Upper lobe of left lung (tissue), 6 donors: ENCODE data around the gene OTUD5. TPM values are rescaled to one million over a fixed set of nuclear protein-coding genes. Genes with fewer than 3 reads are reported as not detected.
A peak's percentile ranks its signal among the peaks of the same experiment; 100 is the strongest.

Source experiments
- ATAC-seq, 2 donors: fragments of 200-7000 bp; cut with Tn5 transposase; one replicate each; pipeline ENCODE4 v1.9.1; 2022; ENCODE audit warnings: mild to moderate bottlenecking in 2 of 2, moderate library complexity in 2 of 2; ENCODE audit not compliant: low FRiP score in 2 of 2
- DNase-seq, 2 donors: peaks; one replicate each; pipeline ENCODE4 v3.0.0-alpha.2; 2019 to 2020
- H3K27ac ChIP-seq, 4 donors: fragments of 200-600 bp; sonication (generic); one replicate each; pipeline ENCODE4 v1.5.1; 2016 to 2019
- H3K27me3 ChIP-seq, 4 donors: fragments of 200-600 bp; sonication (generic); one replicate each; pipeline ENCODE4 v1.5.1; 2017 to 2019
- H3K36me3 ChIP-seq, 4 donors: fragments of 200-600 bp; sonication (generic); one replicate each; pipeline ENCODE4 v1.5.1; 2016 to 2019
- H3K4me1 ChIP-seq, 4 donors: fragments of 200-600 bp; sonication (generic); one replicate each; pipeline ENCODE4 v1.5.1; 2018 to 2019
- H3K4me3 ChIP-seq, 4 donors: fragments of 200-600 bp; sonication (generic); one replicate each; pipeline ENCODE4 v1.5.1; 2017 to 2019; ENCODE audit warnings: mild to moderate bottlenecking in 2 of 4, moderate library complexity in 1 of 4
- H3K9me3 ChIP-seq, 4 donors: fragments of 200-600 bp; sonication (generic); one replicate each; pipeline ENCODE4 v1.5.1; 2018 to 2019
- CTCF ChIP-seq, 6 experiments: fragments of 450-650 bp in 4 of 6; fragments of 200-600 bp in 2 of 6; sonication (generic) in 2 of 6; IDR thresholded peaks; one replicate each; pipeline ENCODE4 v1.5.1; 2016 to 2019; ENCODE audit warnings: antibody characterized with exemption in 6 of 6
- EP300 ChIP-seq, 4 donors: sonication (generic); formaldehyde crosslinking; IDR thresholded peaks; one replicate each; pipeline ENCODE4 v1.5.1; 2017; ENCODE audit warnings: antibody characterized with exemption in 4 of 4, control low read depth in 2 of 4
- POLR2A ChIP-seq, 4 donors: fragments of 450-650 bp; IDR thresholded peaks; one replicate each; pipeline ENCODE4 v1.5.1; 2016 to 2017; ENCODE audit warnings: antibody characterized with exemption in 4 of 4, mild to moderate bottlenecking in 2 of 4
- POLR2AphosphoS5 ChIP-seq, 2 donors: sonication (generic); formaldehyde crosslinking; IDR thresholded peaks; one replicate each; pipeline ENCODE4 v1.5.1; 2017; ENCODE audit warnings: antibody characterized with exemption in 2 of 2
- WGBS, 2 donors: methylation state at CpG; one replicate each; pipeline ENCODE4 v1.1.5; 2017 to 2018; 5-methylcytosine and 5-hydroxymethylcytosine counted together
- total RNA-seq, 6 donors: library from RNA; depleted of rRNA in 4 of 6; stranded (reverse); fragments of >200 nt in 4 of 6; gene quantifications; one replicate each; pipeline versions ENCODE4 v1.1.0 to v1.2.1, GENCODE V29; 2016 to 2021
- donor health status: DM: no; HTN: no; CAD: no; lungs with moderate emphysema.
- donor health status: DM: no; HTN: yes; CAD: no; lungs with severe emphysema.

OTUD5 gene
- total RNA-seq, 6 donors from 2014 or later = 40.1 to 101 (median 49.6) TPM

GRCh38 chrX:48914593-48915493 is 42.6 kb downstream of the OTUD5 start:
- Histone ChIP-seq H3K27ac (no peak overlapping the region), H3K27me3 (peaks cover 0 to 6% (median 0%) of the 10 kb centered on the region in 4 donors), H3K36me3 (peaks cover 0 to 21% (median 5%) of the 10 kb centered on the region in 4 donors), H3K4me3 (no peak overlapping the region), H3K4me1 (peaks cover 5 to 36% (median 9%) of the 10 kb centered on the region in 4 donors), H3K9me3 (peaks cover 0 to 5% (median 0%) of the 10 kb centered on the region in 4 donors)
- 94 to 100% methylated on average over 1 to 13 of the region's 13 CpGs for WGBS, 2 donors
- TF ChIP-seq POLR2A (IDR thresholded peaks at IDR 0.05) (no peak), EP300 (IDR thresholded peaks at IDR 0.05) (no peak), CTCF (IDR thresholded peaks at IDR 0.05) (no peak), POLR2AphosphoS5 (IDR thresholded peaks at IDR 0.05) (no peak)
- DNase-seq (no peak), ATAC-seq (no peak)

- TF ChIP-seq POLR2AphosphoS5 (IDR thresholded peaks at IDR 0.05) (no peak), POLR2A (IDR thresholded peaks at IDR 0.05) (no peak), EP300 (IDR thresholded peaks at IDR 0.05) (no peak), CTCF (IDR thresholded peaks at IDR 0.05) (no peak)
- Histone ChIP-seq H3K27ac (no peak overlapping the region), H3K9me3 (peaks cover 0 to 5% (median 0%) of the 10 kb centered on the region in 4 donors), H3K4me1 (peaks cover 5 to 31% (median 9%) of the 10 kb centered on the region in 4 donors), H3K4me3 (no peak overlapping the region), H3K27me3 (peaks cover 0 to 4% (median 0%) of the 10 kb centered on the region in 4 donors), H3K36me3 (peaks cover 0 to 21% (median 5%) of the 10 kb centered on the region in 4 donors)
- 88 to 90% methylated on average over 4 to 5 of the region's 5 CpGs for WGBS, 2 donors
- no peak for ATAC-seq
- DNase-seq = no peak
Measured at GRCh38 chrX:48913605-48914366, 43.6 kb downstream of the OTUD5 start.

GRCh38 chrX:48911412-48912182 is 45.8 kb downstream of the OTUD5 start, which contains the start of gene SLC35A2:
Gene SLC35A2, minus strand, starts transcription at chrX:48911646. Its CDS starts 10 bp downstream, at chrX:48911636.
- Histone ChIP-seq H3K4me3 (peak within 1 kb of the TSS; percentile 52 to 85 (median 62)), H3K4me1 (peaks cover under 1 to 20% (median 5%) of the 10 kb centered on the region in 4 donors), H3K27me3 (no peaks in the 10 kb centered on the region), H3K36me3 (peaks cover 0 to 26% (median 5%) of the 10 kb centered on the region in 4 donors), H3K9me3 (peaks cover 0 to 5% (median 0%) of the 10 kb centered on the region in 4 donors), H3K27ac (peak within 1 kb of the TSS; percentile 81 to 89 (median 82))
- peak; percentile 86 to 91 for DNase-seq
- WGBS, 2 donors = 1 to 43% methylated on average over 42 to 53 of the region's 60 CpGs
- TF ChIP-seq EP300 (IDR thresholded peaks at IDR 0.05) (no peak), POLR2AphosphoS5 (IDR thresholded peaks at IDR 0.05) (peak in 1 of 2 donors; percentile 80), CTCF (IDR thresholded peaks at IDR 0.05) (no peak), POLR2A (IDR thresholded peaks at IDR 0.05) (peak in 3 of 4 donors; percentile 33 to 73 (median 54))
- ATAC-seq = peak; percentile 79 to 93

- WGBS, 2 donors = 2 to 29% methylated on average over 8 to 12 of the region's 12 CpGs
- peaks cover 0 to 5% (median 0%) of the 10 kb centered on the region in 4 donors for H3K9me3 ChIP-seq
- H3K4me1 ChIP-seq = peaks cover 0 to 20% (median 5%) of the 10 kb centered on the region in 4 donors
- no peak for DNase-seq
- H3K36me3 ChIP-seq = peaks cover 0 to 32% (median 6%) of the 10 kb centered on the region in 4 donors
- TF ChIP-seq POLR2A (IDR thresholded peaks at IDR 0.05) (no peak), EP300 (IDR thresholded peaks at IDR 0.05) (no peak), CTCF (IDR thresholded peaks at IDR 0.05) (no peak), POLR2AphosphoS5 (IDR thresholded peaks at IDR 0.05) (no peak)
- H3K4me3 ChIP-seq = peak overlapping the region; percentile 52 to 85 (median 62)
- no peaks in the 10 kb centered on the region for H3K27me3 ChIP-seq
- H3K27ac ChIP-seq = peak overlapping the region; percentile 81 to 89 (median 82)
- ATAC-seq = peak in 1 of 2 donors; percentile 48
Measured at GRCh38 chrX:48910926-48911411, 46.4 kb downstream of the OTUD5 start.
